Muscle of arm (tissue), 14 donors: Measurements from ENCODE around the gene OR2AG2. TPM values are rescaled to one million over a fixed set of nuclear protein-coding genes. Genes with fewer than 3 reads are reported as not detected.
A peak's percentile ranks its signal among the peaks of the same experiment; 100 is the strongest.
"Not testable (repeated sequence)": the region's sequence is repeated elsewhere in the genome, so short reads cannot be mapped to it uniquely, and the experiment has no call there.

Experiments
- DNase-seq: peaks from one replicate; pipeline ENCODE4 v3.0.0-alpha.2; 2013
- long read RNA-seq, 11 donors: transcript quantifications; one replicate each; lab custom pipeline, GENCODE V29; 2026
- polyA plus RNA-seq, 12 donors: library from polyadenylated mRNA; unstranded; fragments of 120-200 nt; gene quantifications; one replicate each; pipeline ENCODE4 v1.2.1, GENCODE V29; 2013; ENCODE audit not compliant: insufficient read length in 12 of 12

Gene OR2AG2, protein sequence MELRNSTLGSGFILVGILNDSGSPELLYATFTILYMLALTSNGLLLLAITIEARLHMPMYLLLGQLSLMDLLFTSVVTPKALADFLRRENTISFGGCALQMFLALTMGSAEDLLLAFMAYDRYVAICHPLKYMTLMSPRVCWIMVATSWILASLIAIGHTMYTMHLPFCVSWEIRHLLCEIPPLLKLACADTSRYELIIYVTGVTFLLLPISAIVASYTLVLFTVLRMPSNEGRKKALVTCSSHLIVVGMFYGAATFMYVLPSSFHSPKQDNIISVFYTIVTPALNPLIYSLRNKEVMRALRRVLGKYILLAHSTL
- under 1 TPM in 2 of 12 donors, not detected in 10; 0.04 to 0.21 TPM for polyA plus RNA-seq
- long read RNA-seq, donor 1, result 0 reads
- long read RNA-seq, donor 2, result 0 reads
- long read RNA-seq, donor 3, result 0 reads
- long read RNA-seq, donor 4, result 0 reads
- long read RNA-seq, donor 5, result 0 reads
- long read RNA-seq, donor 6, result 0 reads
- long read RNA-seq, donor 7, result 0 reads
- long read RNA-seq, donor 8, result 0 reads
- long read RNA-seq, donor 9, result 0 reads
- long read RNA-seq, donor 10, result 0 reads
- long read RNA-seq, donor 11, result 0 reads

DNA sequence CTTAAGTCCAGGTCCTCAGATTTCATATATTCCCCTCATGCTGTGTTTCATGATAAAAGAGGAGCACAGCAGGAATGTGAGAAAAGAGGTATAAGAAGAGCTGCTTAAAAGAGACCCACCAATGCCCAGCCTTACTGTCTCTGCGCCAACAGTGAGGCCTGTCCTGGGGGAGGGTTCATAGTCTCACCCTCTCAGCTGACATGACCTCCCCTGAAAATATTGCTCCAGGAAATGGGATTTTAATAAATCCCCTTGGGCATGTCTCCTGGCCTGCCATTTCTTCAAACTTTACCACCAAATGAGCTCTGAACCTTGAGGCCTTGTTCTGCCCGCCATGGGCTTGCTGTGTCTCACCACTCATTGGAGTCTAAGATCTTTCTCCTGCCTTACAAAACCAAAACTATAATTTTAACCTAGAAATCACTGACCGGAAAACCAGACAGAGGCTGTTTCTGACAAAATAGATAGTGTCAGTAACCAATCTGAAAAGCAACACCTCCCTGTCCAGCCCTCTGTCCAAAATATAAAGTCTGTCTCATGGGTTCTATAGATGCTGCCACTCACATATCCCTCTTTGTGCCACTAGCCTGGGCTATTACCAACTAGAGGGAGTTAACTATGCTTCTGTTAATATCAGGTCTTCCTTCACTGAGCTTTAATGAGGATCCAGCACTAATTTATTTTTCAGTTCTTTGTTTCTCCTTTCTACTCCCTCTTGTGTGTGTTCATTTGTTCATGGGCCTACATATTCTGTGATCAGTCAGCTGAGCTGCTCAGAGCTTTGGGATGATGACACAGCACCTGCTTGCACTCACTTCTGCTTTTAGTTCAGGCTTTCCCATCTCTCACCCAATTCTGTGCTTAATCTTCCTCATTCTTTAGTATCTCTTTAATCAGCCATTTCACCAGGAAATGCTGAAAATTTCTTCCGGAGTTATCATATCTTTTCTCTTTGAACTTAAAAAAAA is at the start of gene OR2AG2:
TSS of gene OR2AG2 (minus strand) at position 51 of the 968 bp plus-strand sequence. CDS start 3,019 bp downstream, outside the sequence.
- DNase-seq, result peak; percentile 7

DNA sequence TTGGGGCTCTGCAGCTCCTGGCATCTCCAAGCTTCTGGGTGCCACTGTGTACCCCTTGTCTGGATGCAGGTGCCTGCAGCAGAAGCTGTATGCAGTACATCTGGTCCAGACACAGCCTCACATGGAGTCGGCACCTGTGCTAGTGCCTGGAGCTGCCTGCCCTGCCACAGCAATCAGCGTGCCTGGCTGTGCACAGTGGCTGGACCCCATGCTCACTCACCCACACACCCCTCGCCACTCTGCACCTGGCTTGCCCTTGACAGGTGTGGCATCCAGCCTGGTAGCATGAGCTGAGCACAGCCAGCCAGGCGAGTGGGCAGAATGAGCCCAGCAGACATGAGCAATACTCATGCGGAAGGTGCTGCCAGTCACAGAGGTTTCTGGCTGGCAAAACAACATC is 47.2 kb upstream of the OR2AG2 start:
- DNase-seq, result no peak

DNA sequence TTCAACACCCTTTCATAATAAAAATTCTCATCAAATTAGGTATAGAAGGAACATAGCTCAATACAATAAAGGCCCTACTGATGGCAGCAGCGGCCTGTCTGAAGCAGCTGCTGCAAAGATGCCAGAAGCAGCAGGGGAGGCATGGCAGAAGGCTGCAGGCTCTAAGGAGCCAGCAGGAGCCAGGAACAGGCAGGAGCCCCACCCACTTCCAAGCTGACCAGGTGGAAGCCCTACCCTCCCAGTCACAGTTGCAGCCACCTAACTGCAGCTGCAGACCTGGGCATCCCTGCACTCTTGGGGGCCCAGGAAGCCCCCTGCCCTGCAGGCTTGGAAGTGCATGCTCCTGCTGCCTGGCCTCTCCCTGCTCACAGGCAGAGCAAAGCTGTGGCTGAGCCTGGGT is 45.9 kb upstream of the OR2AG2 start:
- DNase-seq, result no peak

DNA sequence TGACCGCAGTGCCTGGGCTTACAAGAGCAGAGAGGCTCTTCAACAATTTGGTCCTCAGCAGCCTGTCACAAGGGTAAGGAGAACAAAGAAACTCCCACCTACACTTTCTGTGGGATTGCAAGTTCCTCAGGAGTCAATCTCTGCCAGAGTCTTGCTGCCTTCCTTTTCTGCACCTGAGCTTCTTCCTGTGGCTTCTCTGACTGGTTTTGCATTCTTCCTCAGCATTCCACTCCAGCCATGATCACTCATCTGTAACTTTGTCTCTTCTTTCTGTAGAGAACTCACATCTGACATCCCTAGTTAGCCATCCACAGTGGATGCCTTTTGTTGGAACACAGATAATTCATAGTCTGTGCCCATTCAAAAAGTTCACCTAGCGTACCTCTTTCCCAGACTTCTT is 41.9 kb upstream of the OR2AG2 start:
- DNase-seq, result no peak

DNA sequence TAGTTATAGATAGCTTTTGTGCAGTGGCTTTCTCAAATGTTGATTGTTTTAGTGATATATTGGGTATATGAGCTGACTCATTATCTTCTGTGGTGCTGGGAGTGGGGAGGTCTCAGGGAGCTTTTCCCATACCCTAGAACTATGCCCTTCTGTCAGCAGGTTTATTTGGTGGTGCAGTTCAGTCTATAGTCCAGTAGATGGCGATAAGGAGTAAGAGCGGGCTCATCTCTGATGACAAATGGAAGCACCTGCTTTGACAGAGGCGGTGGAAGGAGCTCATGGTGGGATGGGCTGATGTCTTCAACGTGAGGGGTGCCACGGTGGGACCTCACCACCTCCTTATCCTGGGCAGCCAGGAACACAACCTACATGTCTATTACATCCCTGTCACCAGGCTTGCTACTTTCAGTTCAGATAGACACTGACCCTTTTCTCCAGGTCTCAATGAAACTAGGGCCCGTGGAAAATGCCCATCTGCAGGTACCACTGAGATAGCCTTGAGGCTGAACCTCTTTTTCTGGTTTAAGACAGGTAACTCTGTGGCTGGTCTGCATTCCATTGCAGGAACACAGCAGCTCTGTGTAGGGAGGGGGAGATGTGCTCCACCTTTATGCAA is 40.7 kb upstream of the OR2AG2 start:
- peak; percentile 8 for DNase-seq

DNA sequence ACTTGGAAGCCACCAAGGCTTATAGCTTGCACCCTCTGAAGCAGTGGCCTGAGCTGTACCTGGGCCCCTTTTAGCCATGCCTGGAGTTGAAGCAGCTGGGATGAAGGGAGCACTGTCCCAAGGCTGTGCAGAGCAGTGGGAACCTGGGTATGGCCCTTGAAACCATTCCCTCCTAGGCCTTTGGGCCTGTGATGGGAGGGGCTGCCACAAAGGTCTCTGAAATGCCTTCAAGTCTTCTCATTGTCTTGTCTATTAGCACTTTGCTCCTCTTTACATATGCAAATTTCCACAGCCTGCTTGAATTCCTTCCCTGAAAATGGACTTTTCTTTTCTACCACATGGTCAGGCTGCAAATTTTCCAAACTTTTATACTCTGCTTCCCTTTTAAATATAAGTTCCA is 29.3 kb upstream of the OR2AG2 start:
- not testable (repeated sequence) for DNase-seq

DNA sequence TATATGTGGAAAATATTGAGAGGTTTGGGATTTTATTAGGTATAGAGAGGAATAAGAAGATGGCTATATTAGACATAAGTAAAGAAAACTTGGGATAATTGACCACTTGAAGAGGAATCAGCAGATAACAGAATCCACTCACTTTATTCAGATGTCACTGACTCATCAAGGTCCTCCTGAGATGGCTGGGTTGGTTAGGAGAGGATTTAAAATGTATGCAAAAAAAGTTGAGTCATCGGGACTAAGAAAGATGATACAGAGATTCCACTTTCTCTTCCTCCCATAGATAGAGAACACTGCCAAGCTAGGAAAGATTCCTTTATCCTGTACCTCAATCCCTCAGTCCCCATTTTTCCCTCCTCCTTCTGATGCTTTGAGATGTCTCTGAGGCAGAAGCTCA is 27.6 kb upstream of the OR2AG2 start, which contains the start of gene OR6A2:
TSS of gene OR6A2 (minus strand) at position 288 of the 400 bp plus-strand sequence. CDS start 3,981 bp downstream, outside the sequence.
- no peak for DNase-seq

DNA sequence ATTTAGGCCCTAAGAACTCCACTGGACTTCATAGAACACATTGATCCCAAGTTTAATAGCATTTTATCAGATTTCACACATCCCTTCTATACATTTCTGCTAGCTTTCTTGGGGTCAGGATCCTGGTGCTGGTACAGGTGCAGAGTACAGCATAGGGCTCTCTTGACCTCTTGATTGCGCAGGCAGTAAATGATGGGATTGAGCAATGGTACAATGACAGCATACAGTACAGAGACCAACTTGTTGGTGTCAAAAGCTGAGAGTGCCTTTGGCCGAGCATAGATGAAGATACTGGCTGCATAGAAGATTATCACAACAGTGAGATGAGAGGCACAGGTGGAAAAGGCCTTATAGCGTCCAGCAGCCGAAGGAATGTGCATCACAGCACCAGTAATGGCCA is 22.9 kb upstream of the OR2AG2 start:
- no peak for DNase-seq

DNA sequence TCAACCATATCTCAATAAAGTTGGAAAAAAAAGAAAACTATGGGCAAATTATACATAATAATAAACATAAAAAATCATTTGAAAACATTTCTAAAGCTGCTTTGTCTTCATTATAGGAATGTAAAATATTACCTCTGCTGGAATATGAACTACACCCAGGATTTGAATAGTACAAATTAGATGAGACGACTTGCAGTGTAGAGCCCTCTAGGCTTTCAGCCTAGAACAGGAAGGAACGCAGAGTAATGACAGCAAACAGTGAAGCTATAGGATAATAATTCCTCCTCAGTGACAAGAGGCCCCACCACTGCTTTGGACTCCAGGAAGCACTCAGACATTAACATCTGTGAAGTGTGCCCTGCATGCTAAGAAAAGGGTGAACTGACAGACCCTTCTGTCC is 18.8 kb upstream of the OR2AG2 start:
- DNase-seq, result no peak

DNA sequence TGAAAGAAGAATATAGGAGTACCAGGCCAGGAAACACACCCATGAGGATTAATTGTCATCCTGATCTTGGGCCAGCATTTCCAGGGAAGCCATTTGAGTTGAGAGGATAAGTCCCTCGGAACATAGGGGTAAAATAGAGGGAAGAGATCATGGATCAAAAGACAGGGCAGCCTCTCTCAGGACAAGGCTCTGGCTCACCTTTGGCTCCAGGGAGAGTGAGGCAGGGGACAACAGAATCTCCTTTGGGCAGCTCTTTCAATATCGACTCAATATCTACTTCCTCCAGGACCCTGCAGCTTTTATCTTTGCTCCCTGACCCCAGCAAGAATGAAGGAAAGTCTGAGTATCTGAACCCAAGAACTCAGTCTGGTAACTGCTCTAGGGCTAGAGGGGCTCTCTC is 10.9 kb upstream of the OR2AG2 start, which contains the start of gene OR2AG1:
TSS of gene OR2AG1 (plus strand) at position 301 of the 400 bp plus-strand sequence. CDS start 2,018 bp downstream, outside the sequence.
- no peak for DNase-seq

DNA sequence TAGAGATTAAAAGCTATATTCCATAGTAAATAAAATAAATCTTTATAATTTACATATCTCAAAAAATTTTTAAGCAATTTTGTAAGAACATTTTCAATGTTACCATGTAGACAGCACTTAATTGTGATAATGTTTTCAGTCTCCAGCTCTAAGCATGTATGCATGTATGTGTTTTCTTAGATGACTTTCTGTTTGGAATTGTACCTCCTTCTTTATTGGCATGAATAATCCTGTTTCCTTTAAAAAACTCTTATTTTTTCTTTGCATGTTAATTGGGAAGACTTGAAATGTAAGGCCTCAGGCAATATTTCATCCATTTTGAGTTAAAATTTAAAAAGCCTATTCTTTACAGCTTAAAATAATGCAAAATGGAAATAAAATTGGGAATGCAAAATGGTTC is 9.1 kb upstream of the OR2AG2 start:
- no peak for DNase-seq

DNA sequence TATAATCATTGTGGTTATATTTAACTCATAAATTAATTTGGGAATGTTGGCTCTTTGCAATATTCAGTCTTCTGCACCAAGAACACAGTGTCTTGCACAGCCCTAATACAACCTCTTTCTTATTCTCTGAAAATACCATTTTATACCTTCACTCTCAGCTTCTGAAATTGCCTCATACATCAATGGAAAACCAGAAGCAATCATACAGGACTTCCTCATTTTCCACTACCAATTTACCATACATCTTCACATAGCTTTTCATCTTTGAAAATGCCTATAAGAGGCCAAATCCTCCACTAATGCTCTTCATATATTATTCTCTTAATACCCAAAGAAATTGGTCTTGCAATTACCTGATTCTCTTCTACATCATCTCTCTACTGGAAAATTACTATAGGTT is 6.7 kb upstream of the OR2AG2 start:
- DNase-seq, result no peak

DNA sequence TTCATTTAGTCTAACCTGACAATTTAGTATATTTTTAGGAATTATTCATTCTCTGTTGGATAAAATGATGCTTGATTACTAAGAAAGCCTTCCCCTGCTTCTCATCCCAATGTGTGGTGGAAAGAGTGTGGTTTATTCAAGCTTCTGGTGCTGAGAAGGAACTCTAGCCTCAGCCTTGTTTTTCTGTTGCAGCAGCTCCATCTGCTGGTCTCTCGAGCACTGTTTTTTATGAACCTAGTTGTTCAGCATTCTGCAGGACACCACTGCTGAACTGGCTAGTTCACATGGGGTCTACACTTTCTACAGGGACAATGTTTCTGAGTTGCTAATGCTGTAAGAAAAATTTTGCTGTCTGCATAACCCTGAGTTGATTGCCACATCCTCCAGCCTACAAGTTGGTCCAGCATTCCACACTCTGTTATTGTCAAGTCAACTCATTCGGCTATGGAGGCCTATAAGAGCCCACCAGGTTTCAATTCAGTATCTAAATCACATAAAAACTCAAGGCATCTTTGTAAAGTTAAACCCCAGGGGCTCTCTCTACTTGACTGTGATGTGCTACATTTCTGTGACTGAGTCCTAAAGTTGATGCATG is 14.3 kb downstream of the OR2AG2 start:
- DNase-seq, result peak; percentile 57

DNA sequence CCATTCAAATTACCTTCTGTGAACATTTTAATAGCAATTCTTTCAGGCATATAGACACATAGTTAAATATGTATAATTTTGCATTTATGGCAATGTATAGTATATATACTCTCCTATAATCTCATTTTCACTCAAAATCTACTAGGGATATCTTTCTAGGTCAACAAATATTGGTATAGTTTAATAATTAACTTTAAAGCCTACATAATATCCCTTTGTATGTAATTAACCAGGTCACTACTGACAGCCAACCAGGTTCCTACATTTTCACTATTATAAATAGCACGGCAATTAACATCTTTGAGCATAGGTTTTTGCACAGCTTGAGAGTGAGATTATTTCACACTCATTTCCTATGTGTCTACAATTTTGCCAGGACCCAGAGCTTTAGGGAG is 15.8 kb downstream of the OR2AG2 start:
- no peak for DNase-seq

DNA sequence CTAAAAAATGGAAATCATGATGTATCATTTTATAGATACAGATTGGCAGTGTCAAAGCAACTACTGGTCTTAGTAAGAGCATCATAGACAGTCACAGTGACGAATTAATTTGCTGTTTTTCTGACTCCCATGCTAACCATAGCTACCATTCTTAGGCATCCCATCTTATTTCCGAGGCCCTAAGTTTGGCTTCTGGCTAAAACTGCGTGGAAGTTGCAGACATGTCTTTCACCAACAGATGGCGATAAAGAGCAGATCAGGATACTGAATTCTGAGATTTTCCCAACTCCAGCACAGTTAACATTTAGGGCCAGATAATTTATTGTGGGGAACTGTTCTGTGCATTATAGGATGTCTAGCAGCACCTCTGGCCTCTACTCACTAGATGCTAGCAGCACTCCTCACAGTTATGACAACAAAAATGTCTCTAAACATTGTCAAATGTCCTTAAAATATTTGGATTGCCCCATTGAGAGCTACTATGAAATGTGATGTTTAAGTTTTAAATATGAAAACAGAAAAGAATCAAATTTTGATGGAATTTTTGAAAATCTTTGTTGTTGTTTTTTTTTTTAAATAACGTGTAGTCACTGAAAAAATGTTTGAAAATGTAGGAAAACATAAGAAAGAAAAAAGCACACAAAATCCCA is 16.3 kb downstream of the OR2AG2 start:
- DNase-seq, result peak; percentile 52

DNA sequence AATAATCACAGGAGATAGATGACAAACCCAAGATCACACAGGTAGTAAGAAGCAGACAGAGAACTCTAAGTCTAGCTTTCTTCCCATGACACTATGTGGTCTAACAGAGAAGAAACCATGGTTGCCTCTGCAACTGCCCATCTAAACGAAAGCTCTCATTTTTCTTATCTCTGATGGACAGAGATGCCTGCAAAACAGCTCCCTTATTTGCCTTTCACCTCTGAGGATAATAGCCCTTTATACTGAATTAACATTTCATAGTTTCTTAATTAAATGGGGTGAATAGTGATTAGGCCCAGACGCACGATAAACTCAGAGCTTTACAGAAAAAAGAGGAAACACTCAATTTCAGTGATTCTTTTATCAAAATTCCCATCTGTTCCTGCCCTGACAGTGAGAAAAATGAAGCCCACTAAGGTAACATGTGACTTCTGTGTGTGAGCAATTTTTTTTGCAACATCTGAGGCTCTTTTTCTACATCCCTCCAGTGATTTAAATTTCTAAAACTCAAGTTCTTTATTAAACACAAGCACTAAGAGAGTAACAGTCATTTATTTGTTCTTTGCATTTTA is 24.6 kb downstream of the OR2AG2 start:
- DNase-seq, result no peak

DNA sequence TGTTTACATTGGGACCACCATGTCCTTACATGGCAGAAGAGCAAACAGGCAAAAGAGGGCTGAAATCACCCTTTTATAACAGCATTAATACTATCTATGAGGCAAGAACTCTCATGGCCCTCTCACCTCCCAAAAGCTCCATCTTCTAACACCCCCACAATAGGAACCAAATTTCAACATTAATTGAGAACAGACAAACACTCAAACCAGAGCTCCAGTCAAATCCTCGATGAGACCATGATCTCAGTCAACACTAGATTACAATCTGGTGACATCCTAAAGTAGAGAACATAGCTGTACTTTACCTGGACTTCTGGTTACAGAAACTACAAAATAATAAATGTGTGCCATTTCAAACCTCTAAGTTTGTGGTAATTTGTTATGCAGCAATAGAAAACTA is 25.1 kb downstream of the OR2AG2 start:
- peak; percentile 2 for DNase-seq

DNA sequence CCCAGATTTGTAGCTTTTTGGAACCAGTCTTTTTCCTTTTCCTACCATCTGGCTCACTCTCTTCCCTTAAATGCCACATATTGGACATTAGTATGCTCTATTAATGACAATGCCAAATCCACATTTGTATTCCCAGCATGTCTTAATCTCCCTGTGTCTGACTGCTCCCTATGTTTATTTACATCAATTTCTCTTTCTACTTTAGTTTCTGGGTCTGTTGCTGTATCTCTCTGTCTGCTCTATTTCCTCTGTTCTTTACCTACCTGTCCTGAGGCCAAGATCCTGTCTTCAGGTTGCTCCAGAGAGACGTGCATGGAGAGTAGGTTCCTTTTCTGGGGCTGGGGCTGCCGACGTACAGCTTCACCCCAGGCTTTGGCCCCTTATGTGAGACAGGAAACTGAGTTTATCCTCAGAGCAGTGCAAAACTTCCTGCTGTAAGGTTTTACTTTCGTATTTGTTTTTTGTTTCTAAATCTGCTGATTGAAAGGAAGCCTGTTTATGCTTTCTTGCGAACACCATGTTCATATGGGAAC is 25.6 kb downstream of the OR2AG2 start:
- DNase-seq, result peak; percentile 15

DNA sequence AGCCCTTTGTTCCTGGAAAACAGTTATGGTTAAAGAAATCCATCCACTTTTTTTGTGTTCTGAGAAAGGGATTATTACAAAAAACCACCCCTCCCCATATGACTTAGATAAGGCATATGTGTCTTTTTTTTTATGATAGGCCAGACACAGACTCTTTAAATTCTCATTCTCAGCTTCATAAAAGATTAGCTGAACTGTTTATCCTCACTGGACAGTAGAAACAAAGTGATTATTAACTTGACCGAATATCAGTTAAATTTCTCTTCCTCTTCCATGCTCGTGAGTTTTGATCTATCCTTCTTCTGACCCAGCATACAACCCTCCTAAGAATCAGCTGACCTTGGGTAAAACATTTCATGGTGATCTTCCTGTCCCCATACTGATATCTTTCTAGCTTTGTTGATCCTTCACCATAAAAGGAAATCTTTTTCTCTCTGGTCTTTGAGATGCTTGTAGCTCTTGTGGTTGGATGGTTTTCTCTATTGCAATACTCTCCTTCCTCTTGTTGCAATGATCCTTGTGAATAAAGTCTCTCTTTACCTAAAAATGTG is 26.2 kb downstream of the OR2AG2 start:
- DNase-seq, result no peak

DNA sequence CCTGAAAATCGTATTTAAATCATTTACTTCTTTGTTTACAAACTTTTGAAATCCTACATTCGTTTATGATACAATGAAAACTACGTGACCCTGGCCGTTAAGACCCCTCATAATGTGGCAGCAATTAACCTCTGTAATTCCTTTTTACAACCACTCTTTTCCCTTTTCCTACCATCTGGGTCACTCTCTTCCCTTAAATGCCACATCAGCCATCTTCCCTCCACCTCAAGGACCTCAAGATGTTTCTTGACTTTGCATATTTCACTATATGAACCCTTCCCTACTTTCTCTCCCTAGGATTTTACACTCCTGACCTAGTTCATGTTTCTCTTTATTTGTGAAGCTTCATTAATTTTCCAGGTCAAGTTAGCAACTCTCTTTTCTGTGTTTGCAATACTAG is 26.8 kb downstream of the OR2AG2 start:
- no peak for DNase-seq
